ENCODE data around the gene ENTREP3.

DNA sequence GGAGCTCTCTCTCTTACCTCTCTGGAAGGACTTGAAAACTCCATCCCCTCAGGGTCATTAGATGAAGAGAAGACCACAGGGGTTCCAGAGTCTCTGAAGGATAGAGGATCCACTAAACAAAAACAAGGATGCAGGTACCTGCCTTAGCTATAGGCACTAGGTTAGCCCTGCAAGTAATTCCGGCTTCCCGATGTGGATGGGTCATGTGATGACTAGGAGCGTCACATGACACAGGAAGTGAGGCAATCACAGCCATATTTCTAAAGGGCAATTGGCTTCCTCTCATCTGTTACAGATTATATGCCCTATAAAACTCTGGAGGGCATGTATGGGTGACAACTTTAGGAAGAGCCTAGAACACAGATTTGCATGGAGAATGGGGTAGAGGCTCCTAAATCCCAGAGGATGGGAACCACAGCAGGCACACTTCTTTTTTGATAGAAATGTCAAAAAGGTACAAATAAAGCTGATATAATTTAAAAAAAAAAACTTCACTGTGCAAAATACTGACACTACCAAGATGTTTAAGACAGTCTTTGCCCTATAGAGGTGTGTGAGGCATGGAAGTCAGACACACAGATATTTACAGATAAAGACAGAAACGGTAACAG lies 14.1 kb downstream of the ENTREP3 start:
- TF ChIP-seq CTCF (IDR thresholded peaks at IDR 0.05; ENCODE audit: insufficient read depth, low read depth, low read length) (no peak), EZH2 (IDR thresholded peaks at IDR 0.05; ENCODE audit: insufficient read depth, low read length) (no peak)

Data from astrocyte (in vitro differentiated cells and primary cell).